GM12864 (cell line): ENCODE results near the gene CHN2.

Experiments used
- DNase-seq: peaks from one replicate; pipeline ENCODE4 v3.0.0-alpha.2; 2011; ENCODE audit warnings: low read depth
- H3K4me3 ChIP-seq: 2 replicates; pipeline ENCODE4 v1.5.1; 2011; ENCODE audit warnings: mild to moderate bottlenecking, low read depth, low read length, control low read depth
- TF ChIP-seq, protein P1 (sequence below): IDR thresholded peaks from 2 replicates; pipeline ENCODE4 v1.5.1; 2011; ENCODE audit warnings: low read depth, mild to moderate bottlenecking, moderate library complexity, low read length, control low read depth, inconsistent platforms; ENCODE audit errors: missing control alignments

CHN2 gene

DNA sequence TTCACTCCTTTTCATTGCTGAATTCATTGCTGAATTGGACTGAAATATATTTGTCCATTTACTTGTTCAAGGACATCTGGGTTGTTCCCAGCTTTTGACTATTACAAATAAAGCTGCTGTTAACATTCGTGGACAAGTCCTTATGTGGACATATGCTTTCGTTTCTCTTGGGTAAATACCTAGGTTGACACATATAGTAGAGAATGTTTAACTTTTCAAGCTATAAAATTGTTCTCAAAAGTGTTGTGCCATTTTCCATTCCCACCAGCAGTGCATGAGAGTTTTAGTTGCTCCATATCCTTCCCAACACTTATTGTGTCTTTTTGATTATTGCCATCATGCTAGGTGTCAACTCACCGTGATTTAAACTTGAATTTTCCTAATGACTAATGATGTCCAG is 30.7 kb upstream of the CHN2 start:
- no peak overlapping the region for H3K4me3 ChIP-seq
- TF ChIP-seq, protein P1, sequence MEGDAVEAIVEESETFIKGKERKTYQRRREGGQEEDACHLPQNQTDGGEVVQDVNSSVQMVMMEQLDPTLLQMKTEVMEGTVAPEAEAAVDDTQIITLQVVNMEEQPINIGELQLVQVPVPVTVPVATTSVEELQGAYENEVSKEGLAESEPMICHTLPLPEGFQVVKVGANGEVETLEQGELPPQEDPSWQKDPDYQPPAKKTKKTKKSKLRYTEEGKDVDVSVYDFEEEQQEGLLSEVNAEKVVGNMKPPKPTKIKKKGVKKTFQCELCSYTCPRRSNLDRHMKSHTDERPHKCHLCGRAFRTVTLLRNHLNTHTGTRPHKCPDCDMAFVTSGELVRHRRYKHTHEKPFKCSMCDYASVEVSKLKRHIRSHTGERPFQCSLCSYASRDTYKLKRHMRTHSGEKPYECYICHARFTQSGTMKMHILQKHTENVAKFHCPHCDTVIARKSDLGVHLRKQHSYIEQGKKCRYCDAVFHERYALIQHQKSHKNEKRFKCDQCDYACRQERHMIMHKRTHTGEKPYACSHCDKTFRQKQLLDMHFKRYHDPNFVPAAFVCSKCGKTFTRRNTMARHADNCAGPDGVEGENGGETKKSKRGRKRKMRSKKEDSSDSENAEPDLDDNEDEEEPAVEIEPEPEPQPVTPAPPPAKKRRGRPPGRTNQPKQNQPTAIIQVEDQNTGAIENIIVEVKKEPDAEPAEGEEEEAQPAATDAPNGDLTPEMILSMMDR = no peak
- DNase-seq = no peak

DNA sequence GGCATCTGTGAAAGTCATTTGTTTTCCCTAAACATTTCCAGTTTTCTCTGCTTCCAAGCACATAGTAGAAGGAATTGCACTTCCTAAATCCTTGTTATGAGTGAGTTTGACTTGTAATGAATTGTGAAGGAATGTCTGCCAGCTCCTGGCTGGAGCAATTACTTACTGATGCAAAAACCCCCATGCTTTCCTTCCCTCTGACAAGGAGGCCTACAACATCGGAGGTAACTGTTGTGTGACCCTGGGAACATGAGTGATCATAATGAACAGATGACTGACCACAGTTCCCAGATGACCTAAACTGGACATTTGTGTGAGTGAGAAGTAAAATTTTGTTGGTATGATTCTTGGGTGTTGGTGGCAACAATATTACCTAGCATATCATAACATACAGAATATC is 26.9 kb upstream of the CHN2 start:
- TF ChIP-seq, protein P1 = no peak
- DNase-seq = no peak
- H3K4me3 ChIP-seq = no peak overlapping the region

DNA sequence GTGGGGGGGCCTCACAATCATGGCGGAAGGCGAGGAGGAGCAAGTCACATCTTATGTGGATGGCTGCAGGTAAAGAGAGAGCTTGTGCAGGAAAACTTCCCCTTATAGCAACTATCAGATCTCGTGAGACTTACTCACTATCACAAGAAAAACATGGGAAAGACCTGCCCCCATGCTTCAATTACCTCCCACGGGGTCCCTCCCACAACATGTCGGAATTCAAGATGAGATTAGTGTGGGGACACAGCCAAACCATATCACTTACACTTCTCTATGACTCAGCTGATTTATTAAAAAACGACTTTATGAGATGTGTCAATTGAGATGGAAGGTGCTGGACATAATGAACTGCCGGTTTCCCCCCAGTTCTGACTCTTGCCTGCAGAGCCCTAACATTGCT is 23.8 kb upstream of the CHN2 start:
- H3K4me3 ChIP-seq = no peak overlapping the region
- TF ChIP-seq, protein P1 = no peak
- no peak for DNase-seq

DNA sequence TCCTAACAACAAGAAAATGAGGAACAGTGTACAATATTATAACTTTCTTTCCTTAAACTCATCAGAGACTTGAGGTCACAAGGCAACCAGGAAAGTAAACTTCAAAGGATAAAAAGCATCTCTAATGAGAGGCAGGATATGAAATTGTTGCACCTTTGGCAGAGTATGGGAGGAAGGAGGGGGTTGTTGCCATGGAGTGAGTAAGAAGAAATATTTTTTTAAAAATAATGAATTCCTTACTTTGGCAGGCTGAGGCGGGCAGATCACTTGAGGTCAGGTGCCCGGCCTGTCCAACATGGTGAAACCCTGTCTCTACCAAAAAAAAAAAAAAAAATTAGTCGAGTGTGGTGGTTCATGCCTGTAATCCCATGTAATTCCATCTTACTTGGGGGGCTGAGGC is 21.1 kb upstream of the CHN2 start:
- DNase-seq = no peak
- no peak overlapping the region for H3K4me3 ChIP-seq
- TF ChIP-seq, protein P1 = no peak

DNA sequence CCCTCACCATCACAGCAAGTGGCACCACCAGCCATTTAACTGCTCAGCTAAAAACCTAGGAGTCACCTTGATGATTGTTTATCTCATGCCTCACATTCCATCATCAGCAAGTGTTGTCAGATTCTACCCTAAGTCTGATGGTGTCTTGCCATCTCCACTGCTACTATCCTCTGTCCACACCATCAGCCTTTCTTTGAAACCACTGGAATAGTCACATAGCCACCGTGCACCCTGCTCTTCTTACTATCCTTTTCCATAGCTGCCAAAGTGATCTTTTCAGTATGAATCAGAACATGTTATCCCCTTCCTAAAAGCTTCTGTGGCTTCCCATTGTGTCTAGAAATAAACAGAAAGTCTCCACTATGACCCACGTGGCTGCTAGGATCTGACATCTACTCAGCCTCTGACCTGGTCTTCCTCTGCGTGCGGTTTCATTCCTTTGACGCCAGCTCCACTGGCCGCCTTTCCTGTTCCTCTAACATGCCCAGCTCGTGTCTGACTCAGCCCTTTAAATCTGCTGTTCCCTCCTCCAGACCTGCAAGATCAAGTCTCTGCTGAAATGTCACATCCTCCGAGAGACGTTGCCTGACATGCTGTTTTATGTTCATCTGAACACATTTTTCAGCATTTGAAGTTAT is 16.5 kb upstream of the CHN2 start:
- no peak for DNase-seq
- TF ChIP-seq, protein P1 = no peak
- H3K4me3 ChIP-seq = no peak overlapping the region

DNA sequence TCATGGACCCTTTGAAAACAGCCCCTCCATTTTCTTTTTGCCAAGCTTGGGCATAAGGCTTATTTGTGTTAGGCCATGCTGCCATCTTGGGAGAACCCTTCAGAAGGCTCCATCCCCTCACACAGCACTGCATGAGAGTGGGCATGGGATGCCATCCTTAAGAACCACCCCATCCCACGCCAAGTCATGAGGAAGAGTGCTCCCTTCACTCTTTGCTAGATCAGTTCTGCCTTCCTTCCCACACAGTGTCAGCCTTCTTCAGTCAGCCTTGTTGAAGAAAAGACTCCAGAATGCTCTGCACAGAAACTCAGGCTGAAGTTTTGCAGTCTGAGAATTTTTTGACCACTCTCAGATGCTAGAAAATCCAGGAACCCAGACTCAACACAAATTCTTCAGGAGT is 15.5 kb upstream of the CHN2 start:
- no peak overlapping the region for H3K4me3 ChIP-seq
- no peak for DNase-seq
- TF ChIP-seq, protein P1 = no peak

DNA sequence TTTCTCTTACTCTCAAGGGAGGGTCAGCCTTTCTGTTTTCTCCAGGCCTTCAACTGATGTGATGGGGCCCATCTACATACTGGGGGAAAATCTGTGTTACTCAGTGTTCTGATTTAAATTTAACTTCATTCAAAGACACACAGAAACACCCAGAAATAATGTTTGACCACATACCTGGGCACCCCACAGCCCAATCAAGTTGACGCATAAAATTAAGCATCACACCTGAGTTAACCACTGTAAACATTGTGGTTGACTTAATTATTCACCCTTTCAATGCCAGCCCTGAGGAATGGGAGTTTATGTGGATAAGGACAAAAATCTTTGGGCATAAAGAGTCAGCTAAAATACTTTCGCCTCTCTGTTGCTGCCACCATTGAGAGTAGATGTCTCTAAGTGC is 10.0 kb upstream of the CHN2 start:
- TF ChIP-seq, protein P1 = no peak
- no peak overlapping the region for H3K4me3 ChIP-seq
- no peak for DNase-seq
